ENCODE measurements around the gene LHFPL4.

LHFPL4 gene

GRCh38 chr3:9473496-9474065 lies 80.0 kb downstream of the LHFPL4 start:
- no peak for DNase-seq (ENCODE audit: low read depth)

DNA sequence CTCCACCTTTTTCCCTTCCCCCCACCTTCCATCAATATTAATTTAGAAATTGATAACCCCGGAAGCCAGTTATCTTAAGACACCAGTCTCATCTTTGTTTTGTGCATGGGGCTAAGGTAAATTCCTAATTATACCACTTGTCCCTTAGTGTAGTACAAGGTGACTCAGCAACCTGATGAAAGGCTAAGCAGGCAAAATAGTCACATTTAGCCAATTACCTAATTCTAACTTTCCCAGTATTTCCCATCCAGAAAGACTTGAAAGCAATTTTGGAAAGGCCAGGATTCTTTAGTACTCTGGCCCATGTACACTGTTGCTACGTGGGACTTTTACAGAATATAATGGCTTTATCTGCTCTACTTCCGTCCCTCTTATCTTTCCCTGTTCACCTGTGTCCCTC lies 83.6 kb downstream of the LHFPL4 start:
- no peak for DNase-seq (ENCODE audit: low read depth)

GRCh38 chr3:9468460-9468859 lies 85.2 kb downstream of the LHFPL4 start:
- no peak for DNase-seq (ENCODE audit: low read depth)

DNA sequence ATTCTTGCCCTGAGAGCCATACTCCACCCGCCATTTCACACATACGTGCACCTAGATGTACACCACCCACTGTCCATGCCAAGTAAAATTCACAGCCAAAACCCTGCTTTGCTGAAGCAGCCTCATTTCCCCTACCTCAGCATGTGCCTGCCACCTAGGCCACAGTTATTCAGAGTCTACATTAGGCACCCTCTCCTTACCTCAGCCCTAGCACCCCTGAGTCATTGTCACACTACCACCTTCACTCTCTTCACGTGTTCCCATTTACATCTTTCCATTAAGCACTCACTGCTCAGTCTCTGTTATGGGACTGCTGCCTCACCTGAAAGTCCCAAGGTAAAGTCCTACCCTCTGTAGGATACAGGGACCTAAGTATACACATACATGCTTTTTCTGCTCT lies 86.2 kb downstream of the LHFPL4 start:
- DNase-seq (ENCODE audit: low read depth), result no peak

- no peak for DNase-seq (ENCODE audit: low read depth)
Observed at GRCh38 chr3:9455596-9456131, 98.0 kb downstream of the LHFPL4 start.

- DNase-seq (ENCODE audit: low read depth), result no peak
Observed at GRCh38 chr3:9452417-9452816, 101.2 kb downstream of the LHFPL4 start.

- DNase-seq (ENCODE audit: low read depth), result no peak
Observed at GRCh38 chr3:9450991-9451390, 102.6 kb downstream of the LHFPL4 start.

DNA sequence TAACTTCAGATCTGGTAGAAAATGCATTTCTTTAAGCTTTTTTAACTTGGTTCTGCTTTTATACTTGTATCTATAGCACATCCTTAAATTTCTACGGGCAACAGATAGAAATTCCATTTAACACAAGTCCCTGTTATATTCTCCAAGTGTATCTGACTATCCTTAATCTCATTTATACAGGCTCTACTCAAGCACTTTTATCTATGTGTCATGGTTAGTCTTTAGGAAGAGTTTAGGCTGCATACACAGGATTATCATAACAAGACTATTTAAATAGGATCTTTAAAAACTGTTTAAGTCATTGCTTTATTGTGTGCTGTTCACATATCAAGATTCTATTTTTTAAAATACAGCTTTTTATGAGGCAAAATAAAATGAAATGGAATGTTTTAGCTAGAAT lies 103.5 kb downstream of the LHFPL4 start:
- no peak for DNase-seq (ENCODE audit: low read depth)

GRCh38 chr3:9448643-9449042 lies 105.0 kb downstream of the LHFPL4 start:
- no peak for DNase-seq (ENCODE audit: low read depth)
